Stomach (tissue), 9 donors: Measurements from ENCODE around the gene TAF4. TPM values are rescaled to one million over a fixed set of nuclear protein-coding genes. Genes with fewer than 3 reads are reported as not detected.

Experiments used
- DNase-seq, 2 donors: peaks; one replicate each; pipeline versions ENCODE4 v3.0.0 to v3.0.0-alpha.2; 2013 to 2019
- H3K27ac ChIP-seq, 5 donors: fragments of 200-600 bp in 4 of 5; sonication (generic) in 4 of 5; one replicate each; pipeline ENCODE4 v1.5.1; 2013 to 2019; ENCODE audit warnings: mild to moderate bottlenecking in 1 of 5, moderate library complexity in 1 of 5
- H3K27me3 ChIP-seq, 3 donors: fragments of 200-600 bp; sonication (generic); one replicate each; pipeline ENCODE4 v1.5.1; 2017 to 2019; ENCODE audit warnings: mixed run types in 1 of 3
- H3K36me3 ChIP-seq, 4 donors: fragments of 200-600 bp; sonication (generic); 1 replicate in 3 of 4; 2 replicates in 1 of 4; pipeline ENCODE4 v1.5.1; 2016 to 2019
- H3K4me1 ChIP-seq, 4 donors: fragments of 200-600 bp; sonication (generic); one replicate each; pipeline ENCODE4 v1.5.1; 2016 to 2019
- H3K4me3 ChIP-seq, 4 donors: fragments of 200-600 bp; sonication (generic) in 3 of 4; one replicate each; pipeline ENCODE4 v1.5.1; 2016 to 2019; ENCODE audit warnings: mild to moderate bottlenecking in 1 of 4
- H3K9me3 ChIP-seq, 4 donors: fragments of 200-600 bp; sonication (generic); one replicate each; pipeline ENCODE4 v1.5.1; 2016 to 2019
- CTCF ChIP-seq, 7 experiments: fragments of 450-650 bp in 4 of 7; fragments of 200-600 bp in 3 of 7; sonication (generic) in 3 of 7; IDR thresholded peaks; one replicate each; pipeline ENCODE4 v1.5.1; 2016 to 2019; ENCODE audit warnings: antibody characterized with exemption in 7 of 7, control low read depth in 2 of 7, mild to moderate bottlenecking in 1 of 7
- EP300 ChIP-seq: sonication (generic); formaldehyde crosslinking; IDR thresholded peaks from one replicate; pipeline ENCODE4 v1.6.1; 2017; ENCODE audit warnings: antibody characterized with exemption
- POLR2A ChIP-seq, 4 donors: fragments of 450-650 bp; IDR thresholded peaks; one replicate each; pipeline ENCODE4 v1.6.1; 2016; ENCODE audit warnings: antibody characterized with exemption in 4 of 4, control low read depth in 2 of 4, mild to moderate bottlenecking in 1 of 4, moderate library complexity in 1 of 4
- POLR2AphosphoS5 ChIP-seq, 3 donors: sonication (generic); formaldehyde crosslinking; IDR thresholded peaks; one replicate each; pipeline ENCODE4 v1.6.1; 2016; ENCODE audit warnings: antibody characterized with exemption in 3 of 3
- WGBS, 5 donors: extraction: QIAGEN DNeasy Blood & Tissue Kit in 3 of 5; methylation state at CpG; one replicate each; pipeline versions ENCODE4 v1.1.5 to v1.1.7; 2013 to 2018; 5-methylcytosine and 5-hydroxymethylcytosine counted together
- intact Hi-C: fragments of 100-400 bp; cut with DNase I; formaldehyde crosslinking; loops from one replicate; pipeline ENCODE4 v1.15.1; 2023; ENCODE audit warnings: low total_unique reads
- polyA plus RNA-seq, 3 donors: library from polyadenylated mRNA; stranded (reverse); fragments of 200-250 nt; gene quantifications; one replicate each; pipeline ENCODE4 v1.2.3, GENCODE V29; 2013
- total RNA-seq, 5 donors: library from RNA; depleted of rRNA; stranded (reverse); fragments of >200 nt; gene quantifications; one replicate each; pipeline versions ENCODE4 v1.1.0 to v1.2.3, GENCODE V29; 2014 to 2016
- donor health status: healthy with polysubstance abuse.
- donor health status: Bipolar disorder and iron deficiency.
- donor health status: healthy.

Gene TAF4
- total and polyA plus RNA-seq, 8 donors = 3.2 to 33.9 (median 11.2) TPM

GRCh38 chr20:62021793-62022385 lies 43.8 kb downstream of the TAF4 start:
- H3K4me3 ChIP-seq = no peak overlapping the region
- intact Hi-C loops = no loop called here
- no peaks in the 10 kb centered on the region for H3K9me3 ChIP-seq
- TF ChIP-seq EP300 (no peak), CTCF (IDR thresholded peaks at IDR 0.05) (no peak), POLR2A (IDR thresholded peaks at IDR 0.05) (no peak), POLR2AphosphoS5 (IDR thresholded peaks at IDR 0.05) (no peak)
- DNase-seq = no peak
- WGBS, 5 donors = 81 to 92% (median 86%) methylated on average over 19 of the region's 19 CpGs
- H3K4me1 ChIP-seq = peaks cover 13 to 49% (median 34%) of the 10 kb centered on the region in 4 donors
- no peaks in the 10 kb centered on the region for H3K27me3 ChIP-seq
- H3K36me3 ChIP-seq = no peaks in the 10 kb centered on the region
- no peak overlapping the region for H3K27ac ChIP-seq

- intact Hi-C loops = no loop called here
- H3K9me3 ChIP-seq = no peaks in the 10 kb centered on the region
- TF ChIP-seq POLR2AphosphoS5 (IDR thresholded peaks at IDR 0.05) (no peak), EP300 (no peak), CTCF (IDR thresholded peaks at IDR 0.05) (no peak), POLR2A (IDR thresholded peaks at IDR 0.05) (no peak)
- WGBS, 5 donors = 49 to 64% (median 58%) methylated on average over 25 of the region's 25 CpGs
- no peaks in the 10 kb centered on the region for H3K36me3 ChIP-seq
- H3K4me3 ChIP-seq = peak overlapping the region in 1 of 4 donors; percentile 9
- no peak overlapping the region for H3K27ac ChIP-seq
- peak in 1 of 2 donors; percentile 78 for DNase-seq
- H3K4me1 ChIP-seq = peaks cover 8 to 49% (median 29%) of the 10 kb centered on the region in 4 donors
- no peaks in the 10 kb centered on the region for H3K27me3 ChIP-seq
Measured at GRCh38 chr20:62020935-62021701, 44.6 kb downstream of the TAF4 start.

- no peak for TF ChIP-seq POLR2AphosphoS5 (IDR thresholded peaks at IDR 0.05)
- TF ChIP-seq EP300 = no peak
- TF ChIP-seq CTCF (IDR thresholded peaks at IDR 0.05) = no peak
- TF ChIP-seq POLR2A (IDR thresholded peaks at IDR 0.05) = no peak
- Histone ChIP-seq H3K4me1 (peaks cover 0 to 51% (median 25%) of the 10 kb centered on the region in 4 donors), H3K4me3 (no peak overlapping the region), H3K27me3 (no peaks in the 10 kb centered on the region), H3K9me3 (no peaks in the 10 kb centered on the region), H3K27ac (no peak overlapping the region), H3K36me3 (no peaks in the 10 kb centered on the region)
- intact Hi-C loops = no loop called here
- whole genome bisulfite sequencing, 5 donors = 54 to 74% (median 64%) methylated on average over 12 to 19 of the region's 19 CpGs
- DNase-seq = no peak
Measured at GRCh38 chr20:62019881-62020492, 45.7 kb downstream of the TAF4 start.

GRCh38 chr20:62019144-62019805 lies 46.4 kb downstream of the TAF4 start:
- H3K4me1 ChIP-seq = peaks cover 0 to 53% (median 24%) of the 10 kb centered on the region in 4 donors
- H3K27ac ChIP-seq = no peak overlapping the region
- H3K4me3 ChIP-seq = no peak overlapping the region
- 84 to 88% (median 87%) methylated on average over 19 of the region's 19 CpGs for WGBS, 5 donors
- no peaks in the 10 kb centered on the region for H3K27me3 ChIP-seq
- DNase-seq = no peak
- H3K36me3 ChIP-seq = peaks cover 0 to 2% (median 2%) of the 10 kb centered on the region in 4 donors
- no peaks in the 10 kb centered on the region for H3K9me3 ChIP-seq
- intact Hi-C loops = no loop called here
- TF ChIP-seq EP300 (no peak), POLR2AphosphoS5 (IDR thresholded peaks at IDR 0.05) (no peak), CTCF (IDR thresholded peaks at IDR 0.05) (no peak), POLR2A (IDR thresholded peaks at IDR 0.05) (no peak)
